ENCODE results near the gene TCERG1L. TPM values are rescaled to one million over a fixed set of nuclear protein-coding genes. Genes with fewer than 3 reads are reported as not detected.

Gene TCERG1L
- total RNA-seq, 2 experiments from 2014 or later: 0.70 to 0.80 TPM

GRCh38 chr10:131272897-131273451, 38.5 kb downstream of the TCERG1L start:
- ChIA-PET CTCF (no interaction called here), POLR2A (no interaction called here)

DNA sequence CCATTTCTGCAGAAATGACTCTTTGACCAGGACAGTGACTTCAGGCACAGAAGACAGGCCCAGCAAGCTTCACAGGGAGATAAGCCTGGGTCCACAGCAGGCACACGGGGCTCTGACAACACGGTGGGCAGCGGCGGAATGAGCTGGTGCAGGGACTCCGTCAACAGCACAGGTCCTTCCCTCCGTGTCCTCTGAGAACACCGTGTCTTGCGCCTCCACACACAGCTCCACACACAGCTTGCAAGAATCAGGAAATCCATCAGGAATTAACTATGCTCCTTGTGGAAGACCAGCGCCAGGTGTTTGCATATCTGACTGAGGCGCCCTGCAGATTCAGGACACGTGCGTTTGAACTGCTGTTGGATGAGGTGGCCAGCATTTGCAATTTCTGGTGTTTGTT, 39.6 kb downstream of the TCERG1L start:
- POLR2A ChIA-PET: no interaction called here
- CTCF ChIA-PET: no interaction called here

DNA sequence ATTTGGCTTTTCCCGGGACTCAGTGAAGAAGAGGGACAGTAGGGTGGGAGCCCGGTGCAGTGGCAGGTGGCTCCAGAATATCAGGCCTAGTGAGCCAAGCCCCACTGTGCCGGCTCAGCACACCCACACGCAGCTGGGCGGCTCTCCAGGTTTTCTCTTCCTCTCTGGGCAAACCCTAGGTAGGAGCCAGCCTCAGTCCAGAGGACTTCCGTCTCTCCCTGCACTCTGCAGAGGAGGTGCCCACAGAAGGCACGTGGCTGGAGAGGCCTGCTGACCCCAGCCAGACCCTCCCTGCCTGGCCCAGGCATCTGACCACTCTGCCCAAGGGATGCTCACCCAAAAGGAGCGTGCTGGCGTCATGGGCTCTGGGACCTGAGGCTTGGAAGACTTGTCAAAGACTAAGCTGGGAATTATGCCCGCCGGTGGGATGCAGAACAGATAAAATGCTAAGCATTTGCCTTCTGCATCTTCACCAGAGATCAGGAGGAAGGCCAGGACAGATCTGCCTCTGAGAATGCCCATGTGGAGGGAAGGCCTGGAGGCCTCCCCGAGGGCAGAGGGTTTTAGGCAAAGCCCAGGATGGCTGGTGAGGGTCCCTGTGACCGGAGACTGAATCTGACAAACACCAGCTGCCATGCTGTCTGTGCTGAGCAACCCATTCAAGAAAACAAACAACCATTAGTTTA, 40.2 kb downstream of the TCERG1L start:
- CTCF ChIA-PET: no interaction called here

GRCh38 chr10:131270461-131271190, 40.9 kb downstream of the TCERG1L start:
- ChIA-PET CTCF (no interaction called here), POLR2A (no interaction called here)

More for the DNA sequence above, 40.2 kb downstream of the TCERG1L start:
- POLR2A ChIA-PET: no interaction called here

DNA sequence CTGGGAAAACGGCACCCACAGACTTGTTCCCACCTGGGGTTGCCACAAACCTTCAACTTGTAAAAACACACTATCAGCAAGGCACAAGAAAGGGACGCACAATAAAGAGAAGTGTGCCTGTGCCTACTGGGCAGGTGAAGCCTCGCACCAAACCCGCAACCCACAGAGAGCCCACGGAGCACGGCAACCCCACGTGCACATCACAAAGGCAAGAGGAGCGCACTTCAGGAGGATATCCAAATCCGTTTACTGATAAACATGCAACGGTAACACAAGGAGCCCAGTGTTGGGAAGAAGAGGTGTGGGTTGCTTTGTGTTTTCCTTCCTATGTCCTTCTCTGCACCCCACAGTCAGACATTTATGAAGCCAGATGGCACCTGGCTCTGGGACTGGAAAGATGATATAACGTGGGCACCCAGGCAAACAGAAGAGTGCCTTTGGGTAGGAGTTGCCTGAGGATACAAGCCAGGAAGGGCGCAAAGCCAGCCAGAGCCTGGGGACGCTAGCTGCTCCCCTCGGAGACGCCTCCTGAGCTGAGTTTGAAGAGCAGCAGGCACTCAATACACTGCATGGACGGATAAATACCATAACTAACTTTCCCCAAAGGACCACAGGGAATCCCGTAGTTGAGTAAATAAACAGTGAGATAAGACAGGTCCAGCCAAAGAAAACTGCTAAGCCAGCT, 41.6 kb downstream of the TCERG1L start:
- CTCF ChIA-PET: no interaction called here
- POLR2A ChIA-PET: no interaction called here

DNA sequence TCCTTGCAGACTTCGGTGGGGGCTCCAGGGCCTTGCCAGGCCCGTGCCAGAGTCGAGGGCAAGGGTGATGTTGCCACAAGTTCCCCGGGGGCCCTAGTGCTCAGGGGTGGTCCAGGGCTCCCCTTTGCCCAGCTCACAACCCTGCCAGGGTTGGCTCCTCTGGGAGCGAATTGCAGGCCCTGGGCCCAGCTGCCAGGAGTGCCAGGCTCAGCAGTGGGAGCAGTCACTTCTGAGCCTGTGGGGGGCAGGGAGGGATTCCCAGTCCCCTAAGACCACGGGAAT, 43.8 kb downstream of the TCERG1L start:
- ChIA-PET POLR2A (no interaction called here), CTCF (no interaction called here)

DNA sequence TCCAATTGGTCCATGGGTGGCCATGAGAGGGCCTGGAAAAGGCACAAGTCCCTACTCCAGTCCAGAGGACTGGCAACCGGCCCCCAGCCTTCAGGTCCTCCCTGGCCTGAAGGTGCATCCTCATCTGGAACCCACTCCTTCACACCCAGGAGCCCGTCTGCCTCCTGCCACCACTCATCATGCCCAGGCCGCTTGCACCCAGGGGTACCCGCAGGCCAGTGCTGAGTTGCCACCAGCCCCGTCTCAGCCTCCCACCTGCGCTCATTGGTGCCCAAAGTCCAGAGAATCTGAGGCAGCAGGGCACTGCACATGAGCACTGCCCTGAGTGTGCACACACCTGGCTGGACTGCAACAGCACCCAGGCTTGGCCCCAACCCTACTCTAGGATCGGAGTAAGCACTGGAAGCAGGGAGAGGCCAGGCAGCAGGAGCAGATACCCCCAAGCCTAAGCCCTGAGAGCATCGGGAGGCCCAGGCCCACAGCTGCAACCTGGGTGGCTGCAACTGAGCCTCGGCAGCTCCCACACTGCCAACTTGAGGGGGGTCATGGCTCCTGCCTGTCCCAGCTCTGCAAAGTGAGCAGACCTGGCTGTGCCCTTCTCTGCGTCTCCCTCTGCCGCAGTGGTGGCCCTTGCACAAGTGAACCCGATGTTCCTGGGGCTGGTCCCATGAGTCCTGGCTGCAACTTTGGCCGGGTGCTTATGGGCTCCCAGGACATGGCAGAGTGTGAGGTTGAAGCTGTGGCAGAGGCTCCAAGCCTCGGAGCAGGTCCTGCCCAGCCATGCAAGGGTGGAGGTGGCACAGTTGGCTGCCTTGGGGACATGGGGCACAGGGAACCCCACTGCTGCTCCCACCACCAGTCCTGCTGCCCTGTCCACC, 44.3 kb downstream of the TCERG1L start:
- CTCF ChIA-PET: no interaction called here
- POLR2A ChIA-PET: no interaction called here

DNA sequence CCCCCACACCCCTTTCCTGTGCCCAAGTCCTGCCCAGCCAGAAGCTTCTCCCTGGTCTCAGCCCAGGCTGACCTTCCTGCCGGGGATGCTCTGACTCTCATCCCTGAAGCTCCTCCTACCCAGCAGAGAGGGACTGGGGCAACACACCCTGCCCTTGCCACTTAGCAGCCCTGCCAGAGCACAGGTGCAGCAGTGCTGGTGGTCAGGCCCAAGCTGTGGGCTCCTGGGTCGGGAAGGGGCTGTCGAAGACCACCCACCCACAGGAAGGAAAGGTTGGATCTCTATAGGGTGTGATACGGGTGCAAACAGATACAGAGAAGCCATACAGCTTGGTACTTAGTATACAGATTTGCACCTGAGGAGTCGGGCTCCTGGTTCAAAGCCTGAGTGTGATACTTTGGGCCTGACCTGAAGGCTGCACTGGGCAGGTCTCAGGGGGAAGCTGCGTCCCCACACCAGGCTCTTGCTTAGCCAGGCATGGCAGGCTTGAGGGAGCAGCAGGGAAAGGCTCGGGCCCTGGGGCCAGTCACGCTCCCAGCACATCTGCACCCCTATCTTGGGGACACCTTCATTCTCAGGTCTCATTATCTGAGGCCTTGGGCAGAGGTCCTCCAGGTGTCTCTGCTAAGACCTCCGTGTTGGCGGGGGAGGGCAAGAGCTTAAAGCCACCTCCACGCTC, 47.3 kb downstream of the TCERG1L start:
- ChIA-PET POLR2A (no interaction called here), CTCF (no interaction called here)

- CTCF ChIA-PET: no interaction called here
- POLR2A ChIA-PET: no interaction called here
Observed at GRCh38 chr10:131261890-131262475, 49.5 kb downstream of the TCERG1L start.

GRCh38 chr10:131260452-131261211, 50.9 kb downstream of the TCERG1L start:
- CTCF ChIA-PET: no interaction called here
- POLR2A ChIA-PET: no interaction called here

DNA sequence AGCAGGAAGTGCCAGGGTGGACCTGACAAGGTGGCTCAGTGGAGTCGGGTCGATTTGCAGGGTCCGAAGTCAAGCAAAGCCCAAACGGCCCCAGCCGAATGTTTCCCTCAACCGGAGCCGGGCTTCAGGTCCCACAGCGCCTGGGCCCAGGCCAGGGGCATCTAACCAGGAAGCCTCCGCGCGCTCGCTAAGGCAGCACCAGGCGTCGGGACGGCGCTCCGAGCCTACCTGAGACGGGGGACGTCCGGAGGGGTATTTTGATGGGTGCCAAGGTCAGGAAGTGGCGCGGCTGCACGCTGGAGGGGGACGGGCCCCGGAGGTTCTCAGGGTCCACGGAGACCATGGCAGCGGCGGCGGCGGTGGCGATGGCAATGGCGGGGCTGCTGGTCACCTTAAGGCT, 51.5 kb downstream of the TCERG1L start:
- ChIA-PET POLR2A (no interaction called here), CTCF (no interaction called here)

DNA sequence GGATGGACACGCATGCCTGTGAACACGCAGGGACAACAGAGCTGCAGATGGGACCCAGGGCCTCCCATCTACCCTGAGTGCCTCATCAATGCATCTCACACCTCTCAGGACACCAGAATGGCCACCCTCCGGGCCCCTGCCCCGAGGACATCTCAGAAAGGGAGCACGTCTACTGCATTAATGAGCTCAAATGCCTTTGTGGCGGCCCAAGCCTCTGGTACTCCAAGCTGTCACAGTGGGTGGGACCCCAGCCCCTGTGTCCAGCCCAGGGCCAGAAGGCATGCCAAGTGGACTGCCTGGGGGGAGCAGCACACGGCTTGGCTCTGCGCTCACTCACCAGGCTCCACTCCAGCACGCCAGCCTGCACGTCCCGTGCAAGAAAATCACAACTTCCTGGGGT, 52.0 kb downstream of the TCERG1L start:
- POLR2A ChIA-PET: no interaction called here

DNA sequence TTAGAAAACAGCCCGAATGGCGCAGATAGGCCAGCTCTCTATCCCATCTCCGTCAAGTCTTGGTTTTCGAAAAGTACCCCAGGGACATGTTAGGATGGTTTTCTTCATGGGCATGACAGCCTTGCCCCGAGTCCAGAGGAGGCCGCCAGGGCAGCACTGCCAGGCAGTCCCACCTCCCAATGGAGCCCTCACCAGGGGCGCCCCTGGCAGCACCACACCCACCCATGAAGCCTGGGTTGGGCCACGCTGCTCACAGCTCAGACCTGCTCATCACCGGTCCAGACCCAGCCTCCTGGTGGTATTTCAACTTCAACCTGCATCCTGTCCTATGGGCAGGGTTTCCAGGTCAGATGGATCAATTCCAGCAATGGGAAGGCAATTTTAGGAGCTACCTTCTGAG, 53.3 kb downstream of the TCERG1L start:
- POLR2A ChIA-PET: no interaction called here
- CTCF ChIA-PET: no interaction called here

More for the DNA sequence above, 52.0 kb downstream of the TCERG1L start:
- CTCF ChIA-PET: no interaction called here

DNA sequence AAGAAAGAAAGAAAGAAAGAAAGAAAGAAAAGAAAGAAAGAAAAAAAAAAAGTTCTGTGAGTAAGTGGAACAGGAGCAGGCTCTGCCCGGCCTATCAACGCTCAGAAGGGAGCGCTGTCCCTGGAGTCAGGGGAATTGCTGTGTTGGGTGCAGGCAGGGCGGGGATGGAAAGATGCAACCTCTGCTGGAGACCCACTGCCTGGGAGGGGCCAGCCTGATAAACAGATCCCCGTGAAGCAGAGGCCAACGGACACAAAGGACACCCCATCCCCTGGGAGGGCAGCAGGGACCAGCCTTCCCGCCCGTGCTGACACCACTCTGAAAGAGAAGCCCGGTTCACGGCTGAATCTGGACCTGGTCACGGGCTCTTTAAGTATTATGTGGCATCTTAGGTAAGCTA, 54.5 kb downstream of the TCERG1L start:
- ChIA-PET CTCF (no interaction called here), POLR2A (no interaction called here)

DNA sequence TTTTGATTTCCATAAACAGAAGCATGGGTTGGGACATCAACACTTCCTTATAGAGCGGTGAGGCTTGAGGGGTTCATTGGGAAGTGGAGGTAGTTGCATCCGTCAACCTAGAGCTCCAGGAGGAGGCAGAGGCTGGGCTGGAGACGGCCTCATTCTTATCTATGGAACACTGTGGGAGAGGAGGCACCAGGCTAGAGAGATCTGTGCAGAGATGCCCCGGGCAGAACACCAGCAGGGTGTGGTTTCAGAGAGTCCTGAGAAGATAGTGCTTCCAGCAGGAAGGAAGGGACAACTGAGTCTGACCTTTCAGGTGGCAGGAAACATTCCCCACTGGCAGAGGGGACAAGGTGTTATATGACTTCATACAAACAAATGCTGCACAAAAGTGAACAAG, 56.7 kb downstream of the TCERG1L start:
- POLR2A ChIA-PET: no interaction called here
- CTCF ChIA-PET: no interaction called here

- ChIA-PET POLR2A (no interaction called here), CTCF (no interaction called here)
Observed at GRCh38 chr10:131253931-131254858, 57.3 kb downstream of the TCERG1L start.

DNA sequence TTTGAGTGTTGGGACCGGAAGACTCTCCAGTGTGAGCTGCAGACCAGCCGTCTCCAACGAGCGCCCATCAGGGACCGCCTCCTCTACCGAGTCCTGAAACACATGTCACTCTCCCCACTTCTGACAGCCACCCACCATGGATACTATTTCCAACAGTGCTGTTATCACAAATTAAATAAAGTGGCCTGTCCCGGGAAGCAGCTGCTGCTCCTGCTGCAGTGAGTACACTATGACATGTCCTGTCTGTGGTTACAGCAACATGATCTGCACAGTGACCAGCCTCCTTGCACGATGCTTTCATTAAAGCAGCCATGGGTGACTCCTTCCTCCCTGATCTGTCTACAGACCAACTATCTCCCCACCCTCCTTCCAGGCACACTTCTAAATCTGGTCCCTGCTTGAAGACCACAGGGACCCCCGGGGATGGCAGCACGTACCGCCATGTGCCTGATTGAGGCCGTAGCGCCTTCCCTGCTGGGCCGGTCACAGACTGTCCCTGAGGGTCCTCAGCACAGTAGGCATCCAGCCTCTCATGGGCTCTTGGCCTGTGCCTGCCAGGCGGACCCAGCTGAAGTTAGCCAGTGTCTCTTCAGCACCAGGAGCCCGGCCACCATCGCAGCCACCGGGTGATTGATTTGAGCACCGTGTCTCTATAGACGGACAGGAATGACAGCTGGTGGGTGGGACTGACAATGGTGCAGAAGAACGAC, 58.8 kb downstream of the TCERG1L start:
- ChIA-PET CTCF (no interaction called here), POLR2A (no interaction called here)

Measured in activated CD8-positive, alpha-beta memory T cell treated with anti-CD3 and anti-CD28 coated beads for 36 hours (primary cell).